ENCODE data around the gene NDUFS4.

DNA sequence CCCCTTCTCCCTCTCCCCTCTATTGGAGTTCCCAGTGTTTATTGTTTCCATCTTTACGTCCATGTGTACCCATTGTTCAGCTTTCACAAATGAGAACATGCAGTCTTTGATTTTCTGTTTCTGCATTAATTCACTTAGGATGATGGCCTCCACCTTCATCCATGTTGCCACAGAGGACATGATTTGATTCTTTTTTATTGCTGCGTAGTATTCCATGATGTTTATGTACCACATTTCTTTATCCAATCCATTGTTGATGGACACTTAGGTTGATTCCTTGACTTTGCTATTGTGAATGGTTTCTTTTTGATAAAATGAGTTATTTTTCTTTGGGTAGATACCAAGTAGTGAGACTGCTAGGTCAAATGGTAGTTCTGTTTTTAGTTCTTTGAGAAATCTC, 88.9 kb downstream of the NDUFS4 start:
- TF ChIP-seq CTCF (IDR thresholded peaks at IDR 0.05; ENCODE audit: low read depth, low read length), result no peak
- TF ChIP-seq EZH2phosphoT487 (IDR thresholded peaks at IDR 0.05; ENCODE audit: low read depth), result no peak

All from OCI-LY3 (cell line).